CD4-positive, alpha-beta T cell (primary cell): ENCODE data around the gene NAA16. TPM values are rescaled to one million over a fixed set of nuclear protein-coding genes. Genes with fewer than 3 reads are reported as not detected.

Experiments
- ATAC-seq: fragments of 200-7000 bp; cut with Tn5 transposase; one replicate; pipeline ENCODE4 v1.10.0; 2022; ENCODE audit warnings: mild to moderate bottlenecking; ENCODE audit not compliant: poor library complexity
- CTCF ChIA-PET: fragments of 350-600 bp; sonication (Branson Sonifier 250); formaldehyde crosslinking; loops from one replicate; lab custom pipeline; 2021; ENCODE audit warnings: antibody characterized with exemption, inconsistent platforms; lab: Charles Lee
- POLR2A ChIA-PET: fragments of 350-600 bp; sonication (Branson Sonifier 250); formaldehyde crosslinking; loops from one replicate; lab custom pipeline; 2021; ENCODE audit warnings: antibody characterized with exemption, inconsistent platforms; lab: Charles Lee
- DNase-seq, 14 experiments: peaks; one replicate each; pipeline ENCODE4 v3.0.0-alpha.2; 2013 to 2020; ENCODE audit warnings: mixed read lengths in 2 of 14
- H3K27ac ChIP-seq, 2 donors: one replicate each; pipeline versions ENCODE4 v1.5.1 to v1.7.0; 2013; ENCODE audit warnings: low read length in 2 of 2, low read depth in 1 of 2, mild to moderate bottlenecking in 1 of 2
- H3K27me3 ChIP-seq, 2 experiments: 1 replicate in 1 of 2; 2 replicates in 1 of 2; pipeline versions ENCODE4 v1.6.1 to v1.7.0; 2013; ENCODE audit warnings: low read length in 2 of 2, control low read depth in 1 of 2, mild to moderate bottlenecking in 1 of 2, moderate library complexity in 1 of 2; ENCODE audit not compliant: insufficient read depth in 2 of 2, control insufficient read depth in 1 of 2
- H3K36me3 ChIP-seq: one replicate; pipeline ENCODE4 v1.6.1; 2013; ENCODE audit warnings: low read length, control low read depth; ENCODE audit not compliant: insufficient read depth
- H3K4me1 ChIP-seq: one replicate; pipeline ENCODE4 v1.6.1; 2013; ENCODE audit warnings: low read length, control low read depth; ENCODE audit not compliant: insufficient read depth
- H3K4me3 ChIP-seq: one replicate; pipeline ENCODE4 v1.5.1; 2013; ENCODE audit warnings: mild to moderate bottlenecking, low read length, moderate library complexity
- H3K9me3 ChIP-seq, 2 experiments: 1 replicate in 1 of 2; 2 replicates in 1 of 2; pipeline versions ENCODE4 v1.6.1 to v1.7.0; 2013; ENCODE audit warnings: low read length in 2 of 2, mild to moderate bottlenecking in 2 of 2, control low read depth in 1 of 2, moderate library complexity in 1 of 2; ENCODE audit not compliant: control insufficient read depth in 1 of 2, insufficient read depth in 1 of 2
- H3K27ac Mint-ChIP-seq: one replicate; pipeline ENCODE4 v1.8.0; 2020; ENCODE audit warnings: mixed read lengths
- H3K27me3 Mint-ChIP-seq: one replicate; pipeline ENCODE4 v1.8.0; 2021; ENCODE audit warnings: mixed read lengths
- H3K36me3 Mint-ChIP-seq: one replicate; pipeline ENCODE4 v1.8.0; 2021; ENCODE audit warnings: low read depth, mixed read lengths
- H3K4me1 Mint-ChIP-seq: one replicate; pipeline ENCODE4 v1.8.0; 2021; ENCODE audit warnings: low read depth, mixed read lengths
- H3K4me3 Mint-ChIP-seq: one replicate; pipeline ENCODE4 v1.8.0; 2020; ENCODE audit warnings: mild to moderate bottlenecking, mixed read lengths
- H3K9me3 Mint-ChIP-seq: one replicate; pipeline ENCODE4 v1.8.0; 2020; ENCODE audit warnings: mixed read lengths
- intact Hi-C, 2 experiments: fragments of 100-400 bp; cut with DNase I in 1 of 2; cut with micrococcal nuclease in 1 of 2; formaldehyde crosslinking; loops; one replicate each; pipeline versions ENCODE4 v1.15.1 to v1.9.0; 2023 to 2025; cut with DNase I, micrococcal nuclease
- total RNA-seq, 174 experiments: library from RNA in 2 of 174; stranded (reverse) in 2 of 174; gene quantifications; one replicate each; pipeline ENCODE4 v1.2.3 and lab custom pipeline; 2021 to 2026
- TF ChIP-seq, protein P1 (sequence below): fragments of 200-600 bp; IDR thresholded peaks from one replicate; pipeline ENCODE4 v1.8.0; 2022; ENCODE audit warnings: antibody characterized with exemption, mild to moderate bottlenecking

NAA16 gene
- total RNA-seq, 2 experiments from 2014 or later, result 76.9 to 80.5 TPM

DNA sequence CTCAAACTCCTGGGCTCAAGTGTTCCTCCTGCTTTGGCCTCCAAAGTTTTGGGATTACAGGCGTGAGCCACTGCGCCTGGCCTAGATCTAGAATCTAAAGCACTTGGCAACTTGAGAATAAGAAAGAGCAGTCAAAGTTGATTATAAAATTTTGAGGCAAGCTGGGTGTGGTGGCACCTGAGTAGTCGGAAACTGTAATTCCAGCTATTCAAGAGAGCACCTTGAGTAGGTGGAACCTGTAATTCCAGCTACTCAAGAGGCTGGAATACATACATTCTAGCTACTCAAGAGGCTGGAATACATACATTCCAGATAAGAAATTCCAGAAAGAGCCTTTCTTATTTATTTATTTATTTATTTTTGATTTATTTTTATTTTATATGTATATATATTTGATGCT lies 8.3 kb upstream of the NAA16 start:
- POLR2A ChIA-PET, result no interaction called here

GRCh38 chr13:41304551-41304950 lies 6.5 kb upstream of the NAA16 start:
- ChIA-PET POLR2A (no interaction called here), CTCF (interaction anchor here (0.5 kb wide), 1 partner anchor 668 kb away, joined by 3 read pairs; no protein-coding TSS in a partner anchor)
- Mint-ChIP-seq H3K4me3 (no peak overlapping the region), H3K27ac (no peak overlapping the region), H3K36me3 (no peaks in the 10 kb centered on the region), H3K9me3 (no peaks in the 10 kb centered on the region), H3K4me1 (peaks cover 4% of the 10 kb centered on the region), H3K27me3 (no peaks in the 10 kb centered on the region)
- ATAC-seq, result no peak
- TF ChIP-seq, protein P1, sequence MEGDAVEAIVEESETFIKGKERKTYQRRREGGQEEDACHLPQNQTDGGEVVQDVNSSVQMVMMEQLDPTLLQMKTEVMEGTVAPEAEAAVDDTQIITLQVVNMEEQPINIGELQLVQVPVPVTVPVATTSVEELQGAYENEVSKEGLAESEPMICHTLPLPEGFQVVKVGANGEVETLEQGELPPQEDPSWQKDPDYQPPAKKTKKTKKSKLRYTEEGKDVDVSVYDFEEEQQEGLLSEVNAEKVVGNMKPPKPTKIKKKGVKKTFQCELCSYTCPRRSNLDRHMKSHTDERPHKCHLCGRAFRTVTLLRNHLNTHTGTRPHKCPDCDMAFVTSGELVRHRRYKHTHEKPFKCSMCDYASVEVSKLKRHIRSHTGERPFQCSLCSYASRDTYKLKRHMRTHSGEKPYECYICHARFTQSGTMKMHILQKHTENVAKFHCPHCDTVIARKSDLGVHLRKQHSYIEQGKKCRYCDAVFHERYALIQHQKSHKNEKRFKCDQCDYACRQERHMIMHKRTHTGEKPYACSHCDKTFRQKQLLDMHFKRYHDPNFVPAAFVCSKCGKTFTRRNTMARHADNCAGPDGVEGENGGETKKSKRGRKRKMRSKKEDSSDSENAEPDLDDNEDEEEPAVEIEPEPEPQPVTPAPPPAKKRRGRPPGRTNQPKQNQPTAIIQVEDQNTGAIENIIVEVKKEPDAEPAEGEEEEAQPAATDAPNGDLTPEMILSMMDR, result no peak
- DNase-seq, result no peak
- H3K27ac ChIP-seq, result no peak overlapping the region
- no peaks in the 10 kb centered on the region for H3K36me3 ChIP-seq
- no peaks in the 10 kb centered on the region for H3K4me1 ChIP-seq
- H3K9me3 ChIP-seq, result no peaks in the 10 kb centered on the region
- no peak overlapping the region for H3K4me3 ChIP-seq
- intact Hi-C loops, result no loop called here
- no peaks in the 10 kb centered on the region for H3K27me3 ChIP-seq

More for the DNA sequence above, 8.3 kb upstream of the NAA16 start:
- H3K36me3 Mint-ChIP-seq, result no peaks in the 10 kb centered on the region
- H3K27me3 Mint-ChIP-seq, result no peaks in the 10 kb centered on the region
- no peak for DNase-seq
- no peak for ATAC-seq
- no peaks in the 10 kb centered on the region for H3K4me1 ChIP-seq
- no peaks in the 10 kb centered on the region for H3K9me3 ChIP-seq
- CTCF ChIA-PET, result no interaction called here
- intact Hi-C loops, result no loop called here
- no peak overlapping the region for H3K4me3 Mint-ChIP-seq
- no peaks in the 10 kb centered on the region for H3K36me3 ChIP-seq
- no peaks in the 10 kb centered on the region for H3K27me3 ChIP-seq
- no peaks in the 10 kb centered on the region for H3K9me3 Mint-ChIP-seq
- TF ChIP-seq, protein P1, result no peak
- no peak overlapping the region for H3K4me3 ChIP-seq
- no peak overlapping the region for H3K27ac Mint-ChIP-seq
- H3K4me1 Mint-ChIP-seq, result peaks cover 4% of the 10 kb centered on the region
- H3K27ac ChIP-seq, result no peak overlapping the region

GRCh38 chr13:41306271-41307145 lies 4.6 kb upstream of the NAA16 start:
- intact Hi-C loops, result no loop called here
- peak overlapping the region; percentile 30 for H3K4me3 Mint-ChIP-seq
- ChIA-PET POLR2A (no interaction called here), CTCF (no interaction called here)
- ATAC-seq (no peak), DNase-seq (no peak)
- Histone ChIP-seq H3K27ac (no peak overlapping the region), H3K27me3 (no peaks in the 10 kb centered on the region), H3K4me3 (no peak overlapping the region), H3K36me3 (no peaks in the 10 kb centered on the region), H3K9me3 (no peaks in the 10 kb centered on the region), H3K4me1 (peaks cover 6% of the 10 kb centered on the region)
- peaks cover 8% of the 10 kb centered on the region for H3K36me3 Mint-ChIP-seq
- H3K4me1 Mint-ChIP-seq, result peaks cover 16% of the 10 kb centered on the region
- H3K27ac Mint-ChIP-seq, result no peak overlapping the region
- TF ChIP-seq, protein P1, result no peak
- no peaks in the 10 kb centered on the region for H3K9me3 Mint-ChIP-seq
- no peaks in the 10 kb centered on the region for H3K27me3 Mint-ChIP-seq
